ENCODE measurements around the gene ZFHX2. TPM values are rescaled to one million over a fixed set of nuclear protein-coding genes. Genes with fewer than 3 reads are reported as not detected.
A peak's percentile ranks its signal among the peaks of the same experiment; 100 is the strongest.

The ZFHX2 gene
- total and polyA plus RNA-seq, 2 of the 13 experiments (the other 11 are each of a cell fraction or from before 2014, with no cell fraction given): 0.17 to 0.44 TPM

GRCh38 chr14:23588884-23589598 is 37.5 kb upstream of the ZFHX2 start (continued):
- TF ChIP-seq NFIC (IDR thresholded peaks at IDR 0.05; ENCODE audit: low read length) (peak; percentile 95), ZBTB1 (CRISPR knock-in tag; IDR thresholded peaks at IDR 0.05; ENCODE audit: borderline replicate concordance) (no peak), ATF2 (CRISPR knock-in tag; IDR thresholded peaks at IDR 0.05) (peak; percentile 93), ZMAT5 (CRISPR knock-in tag; IDR thresholded peaks at IDR 0.05; ENCODE audit: borderline replicate concordance, low read depth) (no peak), PRMT3 (CRISPR knock-in tag; IDR thresholded peaks at IDR 0.05; ENCODE audit: borderline replicate concordance, low read depth) (no peak), YEATS2 (CRISPR knock-in tag; IDR thresholded peaks at IDR 0.05; ENCODE audit: borderline replicate concordance) (peak; percentile 95), ZNF503 (CRISPR knock-in tag; IDR thresholded peaks at IDR 0.05) (peak; percentile 65; the same call in 1 of the 2 replicates), ZNF264 (CRISPR knock-in tag; IDR thresholded peaks at IDR 0.05) (peak; percentile 87), MYNN (CRISPR knock-in tag; IDR thresholded peaks at IDR 0.05; ENCODE audit: low read depth) (peak; percentile 91; the same call in 1 of the 2 replicates), NRL (CRISPR knock-in tag; IDR thresholded peaks at IDR 0.05; ENCODE audit: borderline replicate concordance) (peak; percentile 96; the same call in 1 of the 2 replicates), CSRNP1 (CRISPR knock-in tag; IDR thresholded peaks at IDR 0.05) (peak; percentile 87; the same call in 1 of the 2 replicates), SNAPC2 (CRISPR knock-in tag; IDR thresholded peaks at IDR 0.05) (peak; percentile 96), TARDBP (CRISPR knock-in tag; IDR thresholded peaks at IDR 0.05) (peak; percentile 98), SUZ12 (IDR thresholded peaks at IDR 0.05; ENCODE audit: low read depth, low read length) (no peak), HES4 (CRISPR knock-in tag; IDR thresholded peaks at IDR 0.05; ENCODE audit: borderline replicate concordance) (peak; percentile 64), ZNF136 (CRISPR knock-in tag; IDR thresholded peaks at IDR 0.05; ENCODE audit: low read depth) (peak; percentile 71), ZNF574 (CRISPR knock-in tag; IDR thresholded peaks at IDR 0.05) (peak; percentile 94), MXI1 (IDR thresholded peaks at IDR 0.05; ENCODE audit: borderline replicate concordance, low read depth, low read length) (peak; percentile 67; the same call in 1 of the 3 replicates), GABPB1 (CRISPR knock-in tag; IDR thresholded peaks at IDR 0.05) (peak; percentile 82), KDM4B (CRISPR knock-in tag; IDR thresholded peaks at IDR 0.05) (peak; percentile 99), BRD4 (CRISPR knock-in tag; IDR thresholded peaks at IDR 0.05) (no peak; the same call in 1 of the 2 replicates)

Measured in HepG2 (cell line).